Measurements from ENCODE around the gene LHPP.

The LHPP gene

GRCh38 chr10:124595143-124595883 is 133.7 kb downstream of the LHPP start:
- DNase-seq (ENCODE audit: low spot score) = no peak

DNA sequence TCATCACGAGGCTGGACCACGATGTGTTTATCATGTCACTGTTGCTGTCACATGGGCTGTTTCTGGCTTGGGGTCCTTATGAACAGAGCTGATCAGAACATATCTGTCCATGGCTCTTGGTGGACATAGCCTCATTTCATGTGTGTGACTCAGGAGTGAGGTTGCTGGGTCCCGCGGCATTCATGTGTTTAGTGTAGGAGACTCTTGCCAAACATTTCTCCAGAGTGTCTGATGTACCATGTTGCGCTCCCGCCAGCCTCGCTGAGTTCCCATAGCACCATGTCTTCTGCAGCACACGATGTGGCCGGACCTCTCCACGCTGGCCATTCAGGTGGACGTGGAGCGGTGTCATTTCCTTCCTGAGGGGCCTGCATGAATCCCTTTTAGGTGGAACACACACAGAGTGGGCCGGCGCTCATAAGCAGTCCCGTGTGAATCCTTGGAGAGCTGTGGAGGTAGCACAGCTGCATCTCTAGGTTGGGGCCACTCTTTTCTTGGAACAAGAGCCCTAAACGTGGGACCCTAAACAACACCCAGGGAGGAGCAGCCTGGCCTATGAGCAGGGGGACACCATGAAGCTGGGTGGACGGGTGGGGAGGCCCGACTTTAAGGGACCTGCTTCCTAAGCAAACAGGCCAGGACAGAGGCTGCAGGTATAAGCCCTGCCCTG is 134.6 kb downstream of the LHPP start:
- DNase-seq (ENCODE audit: low spot score) = no peak

GRCh38 chr10:124596962-124597845 is 135.6 kb downstream of the LHPP start:
- DNase-seq (ENCODE audit: low spot score) = no peak

GRCh38 chr10:124597846-124598165 is 136.2 kb downstream of the LHPP start:
- no peak for DNase-seq (ENCODE audit: low spot score)

- no peak for DNase-seq (ENCODE audit: low spot score)
Observed at GRCh38 chr10:124598196-124598595, 136.6 kb downstream of the LHPP start.

DNA sequence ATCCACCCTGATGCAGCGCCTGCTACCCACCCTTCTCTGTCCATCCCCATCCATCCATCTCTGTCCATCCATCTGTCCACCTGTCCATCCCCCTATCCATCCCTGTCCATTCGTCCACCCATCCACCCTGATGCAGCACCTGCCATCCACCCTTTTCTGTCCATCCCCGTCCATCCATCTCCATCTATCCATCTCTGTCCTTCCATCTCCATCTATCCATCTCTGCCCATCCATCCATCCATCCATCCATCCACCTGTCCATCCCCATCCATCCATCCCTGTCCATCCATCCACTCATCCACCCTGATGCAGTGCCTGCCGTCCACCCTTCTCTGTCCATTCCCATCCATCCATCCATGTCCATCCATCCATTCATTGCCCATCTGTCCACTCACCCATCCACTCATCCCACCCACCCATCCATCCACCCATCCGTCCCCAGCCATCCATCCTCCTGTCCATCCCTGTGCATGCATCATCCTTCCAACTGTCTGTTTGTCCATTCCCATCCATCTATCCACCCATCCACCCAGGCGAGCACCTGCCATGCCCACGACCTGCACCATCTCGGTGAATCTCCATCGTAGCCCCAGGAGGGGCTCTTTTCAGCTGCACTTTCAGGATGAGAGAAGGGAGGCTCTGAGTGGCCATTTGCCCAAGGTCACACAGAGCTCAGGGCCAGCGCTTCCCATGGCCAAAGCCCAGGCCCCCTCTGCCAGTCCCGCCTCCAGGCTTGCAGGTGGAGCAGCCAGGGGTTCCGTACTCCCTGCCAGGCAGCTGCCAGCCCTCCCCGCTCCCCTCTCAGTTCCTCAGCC is 137.4 kb downstream of the LHPP start:
- DNase-seq (ENCODE audit: low spot score) = no peak

- no peak for DNase-seq (ENCODE audit: low spot score)
Observed at GRCh38 chr10:124599588-124600050, 138.0 kb downstream of the LHPP start.

- DNase-seq (ENCODE audit: low spot score) = no peak
Observed at GRCh38 chr10:124600051-124600880, 138.6 kb downstream of the LHPP start.

- DNase-seq (ENCODE audit: low spot score) = no peak
Observed at GRCh38 chr10:124601016-124601415, 139.4 kb downstream of the LHPP start.

GRCh38 chr10:124601431-124602120 is 140.0 kb downstream of the LHPP start:
- DNase-seq (ENCODE audit: low spot score) = no peak

DNA sequence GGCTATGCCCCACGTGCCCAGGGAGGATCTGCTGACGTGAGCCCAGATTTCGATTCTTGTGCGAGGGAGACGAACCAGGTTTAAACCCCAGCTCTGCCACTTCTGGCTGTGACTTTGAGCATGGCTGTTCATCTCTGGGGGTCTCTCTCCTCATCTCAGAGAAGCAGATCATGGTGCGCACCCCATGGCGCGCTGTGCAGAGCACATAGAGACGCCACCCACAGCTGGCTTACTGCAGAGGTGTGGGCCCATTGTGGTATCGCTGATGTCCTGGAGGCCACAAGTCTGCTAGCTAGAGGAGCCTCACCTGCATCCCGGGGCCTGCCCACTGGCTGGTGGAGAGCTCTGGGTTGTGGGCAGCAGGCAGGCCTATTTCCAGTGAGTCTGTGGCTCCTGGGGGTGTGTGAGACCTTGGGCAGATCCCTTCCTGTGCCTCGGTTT is 140.5 kb downstream of the LHPP start:
- no peak for DNase-seq (ENCODE audit: low spot score)

DNA sequence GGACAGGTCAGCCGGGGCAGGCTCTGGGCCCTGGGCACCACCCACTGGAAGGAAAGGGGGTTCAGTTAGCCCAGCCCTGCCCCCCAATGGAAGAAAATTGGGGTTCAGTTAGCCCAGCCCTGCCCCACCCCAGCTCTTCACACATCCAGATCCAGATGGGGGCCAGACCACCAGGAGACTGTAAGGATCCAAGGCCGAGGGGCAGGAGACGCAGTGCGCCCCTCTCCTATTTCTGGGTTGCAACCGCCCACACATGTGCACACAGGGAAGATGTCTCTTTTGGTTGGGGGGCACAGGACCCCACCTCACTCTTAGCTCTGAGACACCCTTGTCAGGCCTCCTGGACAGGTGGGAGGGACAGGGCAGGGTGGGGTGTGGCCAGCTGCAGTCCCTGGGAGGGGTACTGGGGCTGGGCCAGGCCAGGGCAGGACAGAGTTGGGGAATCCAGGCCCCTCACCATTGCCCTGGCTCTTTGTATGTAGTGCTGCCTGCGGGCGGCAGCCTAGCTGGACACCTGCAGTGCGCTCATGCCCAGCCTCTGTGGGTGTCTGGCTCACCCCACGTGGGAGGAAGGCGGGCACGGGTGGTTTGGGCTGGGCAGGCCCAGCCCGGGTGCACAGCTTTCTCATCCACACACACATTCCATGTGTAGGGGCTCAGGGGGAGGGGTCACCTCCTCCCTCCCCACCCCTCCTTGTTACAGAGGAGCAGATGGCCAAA is 141.2 kb downstream of the LHPP start:
- DNase-seq (ENCODE audit: low spot score) = no peak

- no peak for DNase-seq (ENCODE audit: low spot score)
Observed at GRCh38 chr10:124603376-124604213, 142.0 kb downstream of the LHPP start.

- DNase-seq (ENCODE audit: low spot score) = no peak
Observed at GRCh38 chr10:124604214-124605000, 142.8 kb downstream of the LHPP start.

DNA sequence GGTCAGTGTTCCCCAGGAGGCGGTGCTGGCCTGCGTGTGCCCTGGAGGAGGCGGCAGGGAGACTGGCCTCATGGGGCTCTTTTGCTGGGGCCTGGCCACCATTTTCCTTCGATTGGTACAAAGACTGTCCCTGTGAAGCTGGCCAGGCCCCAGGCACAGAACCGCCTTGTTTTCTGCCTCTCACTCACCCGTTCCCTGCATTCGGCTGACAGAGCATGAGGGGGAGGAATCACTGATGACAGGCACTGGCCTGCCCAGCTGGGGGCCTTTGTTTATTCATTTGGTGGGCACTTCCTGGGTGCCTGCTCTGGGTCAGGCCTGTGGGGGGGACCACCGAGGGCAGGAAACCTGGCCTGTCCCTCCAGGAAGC is 143.4 kb downstream of the LHPP start:
- no peak for DNase-seq (ENCODE audit: low spot score)

- DNase-seq (ENCODE audit: low spot score) = no peak
Observed at GRCh38 chr10:124605481-124605855, 143.8 kb downstream of the LHPP start.

- DNase-seq (ENCODE audit: low spot score) = no peak
Observed at GRCh38 chr10:124605856-124606812, 144.5 kb downstream of the LHPP start.
